Measurements from ENCODE around the gene TEAD1.

- TF ChIP-seq CTCF (IDR thresholded peaks at IDR 0.05; ENCODE audit: low read length), result no peak
- no peak for TF ChIP-seq EZH2phosphoT487 (IDR thresholded peaks at IDR 0.05; ENCODE audit: low read length)
- no peak for TF ChIP-seq EZH2 (optimal IDR thresholded peaks at IDR 0.05; ENCODE audit: low read depth, low read length)
Measured at GRCh38 chr11:12678092-12678491, 3.9 kb downstream of the TEAD1 start.
